ENCODE measurements around the gene PPP1R1A. TPM values are rescaled to one million over a fixed set of nuclear protein-coding genes. Genes with fewer than 3 reads are reported as not detected.

Gene PPP1R1A
- polyA plus RNA-seq, 1 donor (not counting 4 experiments of a cell fraction or from before 2014, with no cell fraction given) = not detected

- peaks cover 17% of the 10 kb centered on the region for H3K27me3 ChIP-seq (ENCODE audit: control insufficient read depth, extremely low read depth, insufficient read depth, low read length)
- H3K27ac ChIP-seq (ENCODE audit: control insufficient read depth, insufficient read depth, low read length) = no peak overlapping the region
- no peaks in the 10 kb centered on the region for H4K20me1 ChIP-seq (ENCODE audit: control insufficient read depth, extremely low read depth, insufficient read depth, low read length)
- H3K9ac ChIP-seq (ENCODE audit: control insufficient read depth, extremely low read depth, insufficient read depth, low read length) = no peak overlapping the region
- H3K79me2 ChIP-seq (ENCODE audit: control insufficient read depth, insufficient read depth, low read length) = no peaks in the 10 kb centered on the region
- no peaks in the 10 kb centered on the region for H3K36me3 ChIP-seq (ENCODE audit: control insufficient read depth in 2 of 2, extremely low read depth in 1 of 2, insufficient read depth in 2 of 2, low read length in 2 of 2)
- no peak for FAIRE-seq
- no peak overlapping the region for H2AFZ ChIP-seq (ENCODE audit: control insufficient read depth, low read length)
- TF ChIP-seq EZH2 (IDR thresholded peaks at IDR 0.05; ENCODE audit: low read length) = no peak
- TF ChIP-seq CTCF (optimal IDR thresholded peaks at IDR 0.05 in 1 of 3, IDR thresholded peaks at IDR 0.05 in 1 of 3, conservative IDR thresholded peaks at IDR 0.05 in 1 of 3; ENCODE audit: extremely low read depth in 1 of 3, insufficient read depth in 2 of 3, low read length in 3 of 3) = no peak
- no peak for DNase-seq (ENCODE audit: low read depth, low spot score)
- no peaks in the 10 kb centered on the region for H3K9me3 ChIP-seq (ENCODE audit: control insufficient read depth, low read depth, low read length)
- H3K9me1 ChIP-seq (ENCODE audit: control insufficient read depth, extremely low read depth, insufficient read depth, low read length) = no peaks in the 10 kb centered on the region
- no peak overlapping the region for H3K4me3 ChIP-seq (ENCODE audit: control insufficient read depth in 2 of 3, extremely low read depth in 1 of 3, insufficient read depth in 2 of 3, low read depth in 1 of 3, low read length in 3 of 3)
- H3K4me2 ChIP-seq (ENCODE audit: control insufficient read depth, extremely low read depth, insufficient read depth, low read depth, low read length) = no peak overlapping the region
- H3K4me1 ChIP-seq (ENCODE audit: control insufficient read depth, extremely low read depth, insufficient read depth, low read length) = no peaks in the 10 kb centered on the region
- dilution Hi-C loops (cut with MboI; ENCODE audit: extremely low pct_ligation_motif_present, low sequenced_read_pairs) = no loop called here
These were observed 7.0 kb downstream of the PPP1R1A start for GRCh38 chr12:54581412-54581811.

- Histone ChIP-seq H3K4me2 (ENCODE audit: control insufficient read depth, extremely low read depth, insufficient read depth, low read depth, low read length) (peak overlapping the region; percentile 22), H3K27me3 (ENCODE audit: control insufficient read depth, extremely low read depth, insufficient read depth, low read length) (peaks cover 14% of the 10 kb centered on the region), H3K4me1 (ENCODE audit: control insufficient read depth, extremely low read depth, insufficient read depth, low read length) (no peaks in the 10 kb centered on the region), H3K9me3 (ENCODE audit: control insufficient read depth, low read depth, low read length) (no peaks in the 10 kb centered on the region), H3K9ac (ENCODE audit: control insufficient read depth, extremely low read depth, insufficient read depth, low read length) (no peak overlapping the region), H3K9me1 (ENCODE audit: control insufficient read depth, extremely low read depth, insufficient read depth, low read length) (no peaks in the 10 kb centered on the region), H3K27ac (ENCODE audit: control insufficient read depth, insufficient read depth, low read length) (no peak overlapping the region), H4K20me1 (ENCODE audit: control insufficient read depth, extremely low read depth, insufficient read depth, low read length) (no peaks in the 10 kb centered on the region), H3K4me3 (ENCODE audit: control insufficient read depth in 2 of 3, extremely low read depth in 1 of 3, insufficient read depth in 2 of 3, low read depth in 1 of 3, low read length in 3 of 3) (no peak overlapping the region), H3K79me2 (ENCODE audit: control insufficient read depth, insufficient read depth, low read length) (no peaks in the 10 kb centered on the region), H2AFZ (ENCODE audit: control insufficient read depth, low read length) (peak overlapping the region; percentile 80), H3K36me3 (ENCODE audit: control insufficient read depth in 2 of 2, extremely low read depth in 1 of 2, insufficient read depth in 2 of 2, low read length in 2 of 2) (no peaks in the 10 kb centered on the region)
- peak; percentile 19 for DNase-seq (ENCODE audit: low read depth, low spot score)
- FAIRE-seq = peak; percentile 85
- dilution Hi-C loops (cut with MboI; ENCODE audit: extremely low pct_ligation_motif_present, low sequenced_read_pairs) = no loop called here
- peak; percentile 99 for TF ChIP-seq CTCF (optimal IDR thresholded peaks at IDR 0.05 in 1 of 3, IDR thresholded peaks at IDR 0.05 in 1 of 3, conservative IDR thresholded peaks at IDR 0.05 in 1 of 3; ENCODE audit: extremely low read depth in 1 of 3, insufficient read depth in 2 of 3, low read length in 3 of 3)
- TF ChIP-seq EZH2 (IDR thresholded peaks at IDR 0.05; ENCODE audit: low read length) = no peak
These were observed 8.6 kb downstream of the PPP1R1A start for GRCh38 chr12:54579696-54580333.
